Large intestine (tissue), 12 donors: ENCODE measurements around the gene KRTAP13-4. TPM values are rescaled to one million over a fixed set of nuclear protein-coding genes. Genes with fewer than 3 reads are reported as not detected.
A peak's percentile ranks its signal among the peaks of the same experiment; 100 is the strongest.

Experiments
- DNase-seq, 2 donors: peaks; one replicate each; pipeline versions ENCODE4 v3.0.0 to v3.0.0-alpha.2; 2013
- H3K27ac ChIP-seq: one replicate; pipeline ENCODE4 v1.5.1; 2013; ENCODE audit warnings: low read length
- H3K27me3 ChIP-seq: 2 replicates; pipeline ENCODE4 v1.6.1; 2013; ENCODE audit warnings: low read length; ENCODE audit not compliant: control insufficient read depth, insufficient read depth
- H3K36me3 ChIP-seq: 2 replicates; pipeline ENCODE4 v1.6.1; 2013; ENCODE audit warnings: low read length; ENCODE audit not compliant: control insufficient read depth, insufficient read depth
- H3K4me1 ChIP-seq: one replicate; pipeline ENCODE4 v1.6.1; 2013; ENCODE audit warnings: low read length; ENCODE audit not compliant: control insufficient read depth, insufficient read depth
- H3K4me3 ChIP-seq: one replicate; pipeline ENCODE4 v1.5.1; 2013; ENCODE audit warnings: low read length
- H3K9me3 ChIP-seq: one replicate; pipeline ENCODE4 v1.6.1; 2013; ENCODE audit warnings: mild to moderate bottlenecking, low read depth, low read length, moderate library complexity; ENCODE audit not compliant: control insufficient read depth
- WGBS: methylation state at CpG from one replicate; pipeline ENCODE4 v1.1.5; 2013; ENCODE audit warnings: low lambda C conversion rate; ENCODE audit not compliant: insufficient coverage; 5-methylcytosine and 5-hydroxymethylcytosine counted together
- long read RNA-seq, 11 donors: transcript quantifications; one replicate each; lab custom pipeline, GENCODE V29; 2026
- polyA plus RNA-seq: library from polyadenylated mRNA; unstranded; fragments of 120-200 nt; gene quantifications from one replicate; pipeline ENCODE4 v1.2.1, GENCODE V29; 2013

KRTAP13-4 gene, protein sequence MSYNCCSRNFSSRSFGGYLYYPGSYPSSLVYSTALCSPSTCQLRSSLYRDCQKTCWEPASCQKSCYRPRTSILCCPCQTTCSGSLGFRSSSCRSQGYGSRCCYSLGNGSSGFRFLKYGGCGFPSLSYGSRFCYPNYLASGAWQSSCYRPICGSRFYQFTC
- polyA plus RNA-seq, result not detected
- long read RNA-seq, donor 1, result 0 reads
- long read RNA-seq, donor 2, result 0 reads
- long read RNA-seq, donor 3, result 0 reads
- long read RNA-seq, donor 4, result 0 reads
- long read RNA-seq, donor 5, result 0 reads
- long read RNA-seq, donor 6, result 0 reads
- long read RNA-seq, donor 7, result 0 reads
- long read RNA-seq, donor 8, result 0 reads
- long read RNA-seq, donor 9, result 0 reads
- long read RNA-seq, donor 10, result 0 reads
- long read RNA-seq, donor 11, result 0 reads

GRCh38 chr21:30430170-30430655 is at the start of gene KRTAP13-4:
KRTAP13-4 (plus strand) TSS chr21:30430220; CDS start chr21:30430276, 56 bp downstream.
- no peaks in the 10 kb centered on the region for H3K27me3 ChIP-seq
- WGBS, result no CpG with 5 or more reads among the region's 9 CpGs

DNA sequence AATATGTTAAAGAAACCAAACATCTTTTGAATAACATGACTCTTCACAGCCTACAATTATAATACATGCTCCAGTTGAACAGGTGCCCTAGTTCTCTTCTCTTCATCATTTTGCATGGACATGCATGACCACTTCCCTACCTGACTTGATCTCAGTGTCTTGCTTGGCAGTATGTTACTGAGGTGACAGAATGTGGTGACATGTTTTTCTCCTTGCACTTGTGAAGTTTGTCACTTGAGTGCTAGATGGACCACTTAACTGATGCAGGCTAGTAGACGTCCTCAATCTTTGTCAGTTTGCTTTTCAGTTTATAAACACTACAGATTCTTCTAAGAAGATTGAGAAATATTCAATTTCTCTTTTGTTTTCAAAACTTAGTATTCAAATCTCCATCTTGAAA is 47.8 kb upstream of the KRTAP13-4 start:
- Histone ChIP-seq H3K36me3 (no peaks in the 10 kb centered on the region), H3K4me3 (no peak overlapping the region), H3K4me1 (no peaks in the 10 kb centered on the region), H3K9me3 (no peaks in the 10 kb centered on the region), H3K27me3 (no peaks in the 10 kb centered on the region), H3K27ac (no peak overlapping the region)
- DNase-seq, result no peak
- no CpG with 5 or more reads among the region's 1 CpG for WGBS

More at GRCh38 chr21:30430170-30430655, at the start of gene KRTAP13-4:
- Histone ChIP-seq H3K4me3 (no peak within 1 kb of the TSS), H3K4me1 (no peaks in the 10 kb centered on the region), H3K9me3 (no peaks in the 10 kb centered on the region), H3K36me3 (no peaks in the 10 kb centered on the region), H3K27ac (no peak within 1 kb of the TSS)
- DNase-seq, result no peak

GRCh38 chr21:30391492-30392025 is 38.5 kb upstream of the KRTAP13-4 start:
- Histone ChIP-seq H3K36me3 (no peaks in the 10 kb centered on the region), H3K27ac (no peak overlapping the region), H3K27me3 (no peaks in the 10 kb centered on the region), H3K9me3 (peaks cover 3% of the 10 kb centered on the region), H3K4me1 (no peaks in the 10 kb centered on the region), H3K4me3 (no peak overlapping the region)
- no CpG with 5 or more reads among the region's 2 CpGs for WGBS
- no peak for DNase-seq

- 86% methylated on average over 1 of the region's 4 CpGs for WGBS
- Histone ChIP-seq H3K27ac (no peak within 1 kb of the TSS), H3K4me3 (no peak within 1 kb of the TSS), H3K27me3 (no peaks in the 10 kb centered on the region), H3K4me1 (no peaks in the 10 kb centered on the region), H3K36me3 (no peaks in the 10 kb centered on the region), H3K9me3 (no peaks in the 10 kb centered on the region)
- DNase-seq, result no peak
Measured at GRCh38 chr21:30395731-30396130, 34.3 kb upstream of the KRTAP13-4 start, which contains the start of gene KRTAP13-1. KRTAP13-1 (plus strand) TSS chr21:30396031; CDS start chr21:30396087, 56 bp downstream.

DNA sequence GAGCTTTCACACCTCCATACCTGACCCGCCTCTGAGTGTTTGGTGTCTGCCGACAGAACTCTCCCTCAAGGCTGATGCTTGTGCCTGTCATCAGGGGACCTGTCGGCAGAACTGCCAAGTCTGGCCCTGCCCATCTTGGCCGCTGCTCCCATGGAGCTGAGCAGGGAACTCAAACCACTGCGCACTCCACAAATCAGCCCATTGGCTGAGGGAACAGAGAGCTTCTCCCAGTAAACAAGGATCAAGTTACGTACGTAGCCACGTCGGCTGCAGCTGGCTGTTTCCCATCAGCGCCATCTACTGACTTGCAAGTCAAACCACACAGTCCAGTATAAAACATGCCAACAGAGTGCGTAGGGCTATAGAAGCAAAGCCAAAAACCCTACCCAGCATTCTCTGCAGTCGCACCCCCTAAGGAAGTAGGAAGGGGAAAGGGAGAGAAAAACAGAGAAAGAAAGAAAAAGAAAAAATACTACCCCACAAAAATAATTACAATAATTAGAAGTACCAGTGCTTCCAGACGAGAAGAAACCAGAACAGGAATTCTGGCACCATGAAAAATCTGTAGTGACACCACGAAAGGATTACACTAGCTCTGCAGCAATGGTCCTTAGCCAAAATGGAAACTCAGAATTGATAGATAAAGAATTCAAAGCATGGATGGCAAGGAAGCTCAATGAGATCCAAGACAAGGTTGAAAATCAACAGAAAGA is 21.1 kb upstream of the KRTAP13-4 start:
- no peaks in the 10 kb centered on the region for H3K36me3 ChIP-seq
- 86% methylated on average over 2 of the region's 14 CpGs for WGBS
- no peak overlapping the region for H3K4me3 ChIP-seq
- H3K27ac ChIP-seq, result no peak overlapping the region
- H3K9me3 ChIP-seq, result no peaks in the 10 kb centered on the region
- DNase-seq, result peak; percentile 4 to 18
- H3K27me3 ChIP-seq, result no peaks in the 10 kb centered on the region
- H3K4me1 ChIP-seq, result no peaks in the 10 kb centered on the region

DNA sequence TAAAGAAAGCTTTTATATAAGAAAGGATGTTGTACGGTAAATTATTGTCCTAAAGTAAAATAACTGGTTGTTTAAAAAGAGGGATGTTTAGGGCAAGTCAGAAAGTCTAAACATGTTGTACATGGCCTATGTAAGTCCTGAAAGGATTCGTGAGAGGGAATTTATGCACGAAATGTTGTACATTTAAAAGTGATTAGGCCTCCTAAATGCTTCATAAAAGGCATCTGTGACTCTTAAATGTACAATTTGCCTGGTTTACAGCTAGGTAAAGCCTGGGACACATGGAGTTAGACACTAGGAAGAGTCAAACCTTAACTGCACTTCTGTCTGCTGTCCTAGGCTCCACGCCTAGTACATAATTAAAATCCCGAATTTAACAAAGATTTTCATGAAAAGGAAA is 14.0 kb upstream of the KRTAP13-4 start:
- 100% methylated on average over 1 of the region's 5 CpGs for WGBS

GRCh38 chr21:30425826-30426225 is 4.2 kb upstream of the KRTAP13-4 start, which contains the start of gene KRTAP13-3:
KRTAP13-3 (minus strand) TSS chr21:30425926; CDS start chr21:30425912, 14 bp downstream.
- Histone ChIP-seq H3K27me3 (no peaks in the 10 kb centered on the region), H3K4me3 (no peak within 1 kb of the TSS), H3K27ac (no peak within 1 kb of the TSS), H3K9me3 (no peaks in the 10 kb centered on the region), H3K36me3 (no peaks in the 10 kb centered on the region), H3K4me1 (no peaks in the 10 kb centered on the region)
- no peak for DNase-seq
- WGBS, result 100% methylated on average over 1 of the region's 5 CpGs

More for the DNA sequence above, 14.0 kb upstream of the KRTAP13-4 start:
- H3K9me3 ChIP-seq, result no peaks in the 10 kb centered on the region
- H3K36me3 ChIP-seq, result no peaks in the 10 kb centered on the region
- no peak for DNase-seq
- no peak overlapping the region for H3K27ac ChIP-seq
- H3K4me1 ChIP-seq, result no peaks in the 10 kb centered on the region
- H3K4me3 ChIP-seq, result no peak overlapping the region
- H3K27me3 ChIP-seq, result no peaks in the 10 kb centered on the region

GRCh38 chr21:30426731-30427130 is 3.3 kb upstream of the KRTAP13-4 start:
- H3K9me3 ChIP-seq, result no peaks in the 10 kb centered on the region
- H3K27me3 ChIP-seq, result no peaks in the 10 kb centered on the region
- no peaks in the 10 kb centered on the region for H3K36me3 ChIP-seq
- no peak overlapping the region for H3K4me3 ChIP-seq
- no peak overlapping the region for H3K27ac ChIP-seq
- H3K4me1 ChIP-seq, result no peaks in the 10 kb centered on the region
- DNase-seq, result no peak
- WGBS, result no CpG with 5 or more reads among the region's 3 CpGs

DNA sequence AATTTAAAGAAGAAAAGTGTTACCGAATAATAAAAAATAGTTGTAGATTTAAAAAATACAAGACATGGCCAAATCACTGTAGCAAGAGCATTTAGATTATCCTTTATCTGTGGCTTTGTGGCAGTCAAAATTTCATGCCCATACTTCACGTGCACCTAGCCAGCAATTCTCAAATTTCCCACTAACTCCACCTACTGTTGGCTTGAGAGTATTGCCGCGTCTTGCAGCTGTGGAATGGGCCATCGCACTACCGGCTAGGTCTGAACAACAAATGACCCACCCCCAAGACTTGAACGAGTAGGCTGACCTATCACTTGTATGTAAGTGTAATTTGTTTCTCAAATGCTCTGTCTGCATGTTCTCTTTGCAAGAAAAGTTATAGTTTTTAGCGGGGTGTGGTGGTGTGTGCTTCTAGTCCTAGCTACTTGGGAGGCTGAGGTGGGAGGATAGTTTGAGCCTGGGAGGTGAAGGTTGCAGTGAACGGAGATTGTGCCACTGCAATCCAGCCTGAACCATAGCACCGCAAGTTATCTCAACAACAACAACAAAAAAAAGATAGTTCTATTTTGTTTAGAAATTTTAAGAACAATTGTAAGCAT is 4.1 kb downstream of the KRTAP13-4 start:
- Histone ChIP-seq H3K9me3 (no peaks in the 10 kb centered on the region), H3K36me3 (no peaks in the 10 kb centered on the region), H3K27ac (no peak overlapping the region), H3K4me3 (no peak overlapping the region), H3K27me3 (no peaks in the 10 kb centered on the region), H3K4me1 (no peaks in the 10 kb centered on the region)
- no peak for DNase-seq
- WGBS, result 69% methylated on average over 2 of the region's 10 CpGs

- no peak for DNase-seq
- no peaks in the 10 kb centered on the region for H3K9me3 ChIP-seq
- WGBS, result no CpG with 5 or more reads among the region's 3 CpGs
Measured at GRCh38 chr21:30437010-30437565, 7.1 kb downstream of the KRTAP13-4 start.

More at GRCh38 chr21:30437010-30437565, 7.1 kb downstream of the KRTAP13-4 start:
- Histone ChIP-seq H3K4me1 (no peaks in the 10 kb centered on the region), H3K27me3 (no peaks in the 10 kb centered on the region), H3K27ac (peak overlapping the region; percentile 19), H3K36me3 (no peaks in the 10 kb centered on the region), H3K4me3 (no peak overlapping the region)
